HG03025 (cell line): ENCODE measurements around the gene PGBD4.
"Not testable (repeated sequence)": the region's sequence is repeated elsewhere in the genome, so short reads cannot be mapped to it uniquely, and the experiment has no call there.

Experiments used
- ATAC-seq: cut with Tn5 transposase; IDR thresholded peaks from one replicate; pipeline ENCODE4 v1.9.1; 2021; ENCODE audit warnings: mild to moderate bottlenecking, moderate library complexity; ENCODE audit not compliant: unreplicated experiment, low FRiP score

Gene PGBD4

GRCh38 chr15:34111488-34111887 is 9.6 kb downstream of the PGBD4 start:
- ATAC-seq = no peak

GRCh38 chr15:34114215-34114614 is 12.3 kb downstream of the PGBD4 start:
- ATAC-seq = no peak

- ATAC-seq = no peak
These were observed 12.9 kb downstream of the PGBD4 start for GRCh38 chr15:34114739-34115138.

- ATAC-seq = no peak
These were observed 14.7 kb downstream of the PGBD4 start for GRCh38 chr15:34116620-34117019.

- no peak for ATAC-seq
These were observed 17.4 kb downstream of the PGBD4 start for GRCh38 chr15:34119291-34119690.

- not testable (repeated sequence) for ATAC-seq
These were observed 18.5 kb downstream of the PGBD4 start for GRCh38 chr15:34120420-34120819.

GRCh38 chr15:34121786-34122185 is 19.9 kb downstream of the PGBD4 start:
- not testable (repeated sequence) for ATAC-seq

- ATAC-seq = no peak
These were observed 20.9 kb downstream of the PGBD4 start for GRCh38 chr15:34122771-34123183.

GRCh38 chr15:34124651-34125050 is 22.8 kb downstream of the PGBD4 start:
- no peak for ATAC-seq

GRCh38 chr15:34125945-34126344 is 24.1 kb downstream of the PGBD4 start:
- ATAC-seq = no peak

GRCh38 chr15:34126522-34126921 is 24.6 kb downstream of the PGBD4 start:
- ATAC-seq = no peak

- no peak for ATAC-seq
These were observed 27.0 kb downstream of the PGBD4 start for GRCh38 chr15:34128898-34129297.

GRCh38 chr15:34132881-34133280 is 31.0 kb downstream of the PGBD4 start:
- no peak for ATAC-seq

GRCh38 chr15:34133511-34133910 is 31.6 kb downstream of the PGBD4 start:
- ATAC-seq = no peak

- ATAC-seq = no peak
These were observed 45.7 kb downstream of the PGBD4 start for GRCh38 chr15:34147371-34148140.

GRCh38 chr15:34154725-34155204 is 52.9 kb downstream of the PGBD4 start:
- no peak for ATAC-seq

- no peak for ATAC-seq
These were observed 54.0 kb downstream of the PGBD4 start for GRCh38 chr15:34155859-34156258.
